H1 (cell line): ENCODE data around the gene CCDC179. TPM values are rescaled to one million over a fixed set of nuclear protein-coding genes. Genes with fewer than 3 reads are reported as not detected.

Experiments
- CTCF ChIA-PET: fragments of 300-600 bp; sonication (Branson Sonifier 250); formaldehyde crosslinking; loops from one replicate; lab custom pipeline; 2021; ENCODE audit not compliant: partially characterized antibody; lab: Charles Lee
- POLR2A ChIA-PET: fragments of 300-600 bp; sonication (Branson Sonifier 250); formaldehyde crosslinking; loops from one replicate; lab custom pipeline; 2021; ENCODE audit warnings: inconsistent platforms; ENCODE audit not compliant: partially characterized antibody; lab: Charles Lee
- DNase-seq, 2 experiments: peaks; one replicate each; pipeline versions ENCODE4 v3.0.0 to v3.0.0-alpha.2; 2010 to 2022; ENCODE audit warnings: low spot score in 2 of 2, low read depth in 1 of 2, mixed read lengths in 1 of 2
- FAIRE-seq: peaks from 2 replicates; lab custom pipeline; 2011; peaks lifted over from hg19 to GRCh38; lab: Jason Lieb, UNC
- H2AFZ ChIP-seq: 2 replicates; pipeline ENCODE4 v1.8.1; 2012; ENCODE audit warnings: low read length, inconsistent platforms
- H2AK5ac ChIP-seq: 2 replicates; pipeline ENCODE4 v1.6.1; 2013; ENCODE audit warnings: low read depth, low read length
- H2BK120ac ChIP-seq: replicated peaks from 2 replicates; pipeline ENCODE3; 2013; ENCODE audit warnings: low read depth, low read length, inconsistent platforms
- H2BK12ac ChIP-seq: 2 replicates; pipeline ENCODE4 v1.6.1; 2013; ENCODE audit warnings: low read depth, low read length
- H2BK15ac ChIP-seq: 2 replicates; pipeline ENCODE4 v1.6.1; 2013; ENCODE audit warnings: low read length
- H2BK20ac ChIP-seq: 2 replicates; pipeline ENCODE4 v1.6.1; 2013; ENCODE audit warnings: low read length
- H2BK5ac ChIP-seq: 2 replicates; pipeline ENCODE4 v1.6.1; 2013; ENCODE audit warnings: low read depth, low read length
- H3K14ac ChIP-seq: 2 replicates; pipeline ENCODE4 v1.6.1; 2013; ENCODE audit warnings: inconsistent platforms; ENCODE audit not compliant: insufficient read length
- H3K18ac ChIP-seq: 2 replicates; pipeline ENCODE4 v1.6.1; 2013; ENCODE audit warnings: low read length; ENCODE audit errors: extremely low read depth
- H3K23ac ChIP-seq: 2 replicates; pipeline ENCODE4 v1.6.1; 2013; ENCODE audit warnings: inconsistent platforms; ENCODE audit not compliant: insufficient read length
- H3K23me2 ChIP-seq: 2 replicates; pipeline ENCODE4 v1.6.1; 2013; ENCODE audit warnings: low read depth, low read length
- H3K27ac ChIP-seq: 2 replicates; pipeline ENCODE4 v1.6.1; 2011; ENCODE audit warnings: low read depth, low read length, inconsistent platforms
- H3K27me3 ChIP-seq, 4 experiments: replicated peaks in 1 of 4; 1 replicate in 1 of 4; 2 replicates in 3 of 4; pipeline versions ENCODE4 v1.6.1 to v1.8.1; 2011 to 2013; ENCODE audit warnings: low read length in 3 of 4, mild to moderate bottlenecking in 3 of 4, inconsistent platforms in 2 of 4, mixed read lengths in 2 of 4, moderate library complexity in 1 of 4; ENCODE audit not compliant: control insufficient read depth in 3 of 4, insufficient read depth in 3 of 4; ENCODE audit errors: extremely low read depth in 1 of 4
- H3K36me3 ChIP-seq, 4 experiments: 2 replicates each; pipeline versions ENCODE4 v1.6.1 to v1.8.1; 2011 to 2013; ENCODE audit warnings: mild to moderate bottlenecking in 4 of 4, low read length in 3 of 4, moderate library complexity in 2 of 4, control low read depth in 1 of 4, inconsistent platforms in 1 of 4; ENCODE audit not compliant: insufficient read depth in 4 of 4, control insufficient read depth in 2 of 4
- H3K4ac ChIP-seq: replicated peaks from 2 replicates; pipeline ENCODE3; 2013; ENCODE audit warnings: low read length, low read depth, mixed read lengths, inconsistent platforms; ENCODE audit not compliant: insufficient read length
- H3K4me1 ChIP-seq, 4 experiments: replicated peaks in 1 of 4; 1 replicate in 1 of 4; 2 replicates in 3 of 4; pipeline versions ENCODE4 v1.6.1 to v1.8.1; 2011 to 2013; ENCODE audit warnings: low read length in 3 of 4, inconsistent platforms in 2 of 4, mixed read lengths in 1 of 4; ENCODE audit not compliant: insufficient read depth in 4 of 4, control insufficient read depth in 3 of 4
- H3K4me2 ChIP-seq, 2 experiments: 2 replicates each; pipeline versions ENCODE4 v1.6.1 to v1.8.1; 2011 to 2013; ENCODE audit warnings: low read depth in 2 of 2, low read length in 2 of 2, control low read depth in 1 of 2, inconsistent platforms in 1 of 2, mild to moderate bottlenecking in 1 of 2; ENCODE audit not compliant: insufficient read depth in 1 of 2
- H3K4me3 ChIP-seq, 4 experiments: fragments of 200-600, 300-600 bp in 1 of 4; sonication (generic), shearing (Covaris generic), sonication (Bioruptor Twin) in 1 of 4; 2 replicates each; pipeline versions ENCODE4 v1.5.1 to v1.8.1; 2011 to 2016; ENCODE audit warnings: low read length in 4 of 4, low read depth in 3 of 4, control low read depth in 2 of 4, inconsistent platforms in 2 of 4, mild to moderate bottlenecking in 2 of 4, mixed read lengths in 1 of 4, moderate library complexity in 1 of 4; ENCODE audit not compliant: insufficient read depth in 2 of 4; ENCODE audit errors: extremely low read depth in 1 of 4
- H3K56ac ChIP-seq: replicated peaks from 2 replicates; pipeline ENCODE3; 2013; ENCODE audit warnings: low read depth, mild to moderate bottlenecking, mixed read lengths, low read length, inconsistent platforms; ENCODE audit not compliant: insufficient read length
- H3K79me1 ChIP-seq: 2 replicates; pipeline ENCODE4 v1.6.1; 2013; ENCODE audit warnings: low read depth, low read length, control low read depth
- H3K79me2 ChIP-seq, 2 experiments: 2 replicates each; pipeline versions ENCODE4 v1.6.1 to v1.8.1; 2012 to 2013; ENCODE audit warnings: low read length in 2 of 2, mild to moderate bottlenecking in 2 of 2, inconsistent platforms in 1 of 2; ENCODE audit not compliant: insufficient read depth in 2 of 2, control insufficient read depth in 1 of 2
- H3K9ac ChIP-seq, 4 experiments: replicated peaks in 1 of 4; 1 replicate in 1 of 4; 2 replicates in 3 of 4; pipeline versions ENCODE4 v1.6.1 to v1.8.1; 2011 to 2013; ENCODE audit warnings: low read depth in 3 of 4, low read length in 3 of 4, control low read depth in 2 of 4, mild to moderate bottlenecking in 2 of 4, moderate library complexity in 2 of 4, inconsistent platforms in 1 of 4; ENCODE audit errors: extremely low read depth in 1 of 4
- H3K9me3 ChIP-seq, 2 experiments: 2 replicates each; pipeline versions ENCODE4 v1.6.1 to v1.8.1; 2012 to 2013; ENCODE audit warnings: mild to moderate bottlenecking in 2 of 2, moderate library complexity in 2 of 2, control low read depth in 1 of 2, inconsistent platforms in 1 of 2, low read depth in 1 of 2, low read length in 1 of 2, mixed read lengths in 1 of 2; ENCODE audit not compliant: insufficient read depth in 2 of 2
- H4K20me1 ChIP-seq, 2 experiments: replicated peaks in 1 of 2; 2 replicates each; pipeline versions ENCODE3 to v1.8.1; 2011 to 2013; ENCODE audit warnings: inconsistent platforms in 2 of 2, low read length in 2 of 2, mild to moderate bottlenecking in 1 of 2; ENCODE audit not compliant: insufficient read depth in 2 of 2, control insufficient read depth in 1 of 2
- H4K5ac ChIP-seq: 2 replicates; pipeline ENCODE4 v1.6.1; 2013; ENCODE audit warnings: low read length, low read depth, mixed read lengths, inconsistent platforms; ENCODE audit not compliant: insufficient read length
- H4K8ac ChIP-seq: 2 replicates; pipeline ENCODE4 v1.8.0; 2013; ENCODE audit warnings: mild to moderate bottlenecking, moderate library complexity, low read length, inconsistent platforms; ENCODE audit not compliant: insufficient read depth; ENCODE audit errors: extremely low read depth
- H4K91ac ChIP-seq: replicated peaks from 2 replicates; pipeline ENCODE3; 2013; ENCODE audit warnings: low read length, mixed read lengths, inconsistent platforms; ENCODE audit not compliant: insufficient read length
- BACH1 ChIP-seq: IDR thresholded peaks from 2 replicates; pipeline ENCODE4 v1.6.1; 2012; ENCODE audit warnings: low read length, improper control_type of control experiment
- EP300 ChIP-seq, 2 experiments: IDR thresholded peaks; 1 replicate in 1 of 2; 2 replicates in 1 of 2; pipeline ENCODE4 v1.6.1; 2011 to 2012; ENCODE audit warnings: low read depth in 2 of 2, low read length in 2 of 2, mild to moderate bottlenecking in 2 of 2, borderline replicate concordance in 1 of 2, inconsistent platforms in 1 of 2, moderate library complexity in 1 of 2
- POLR2AphosphoS5 ChIP-seq: IDR thresholded peaks from 2 replicates; pipeline ENCODE4 v1.6.1; 2011; ENCODE audit warnings: low read depth, low read length
- TBP ChIP-seq: IDR thresholded peaks from 2 replicates; pipeline ENCODE4 v1.6.1; 2011; ENCODE audit warnings: low read depth, low read length, improper control_type of control experiment
- WGBS, 2 experiments: shearing (Covaris generic) in 1 of 2; methylation state at CpG; one replicate each; pipeline versions ENCODE4 v1.1.6 to v1.1.7; 2013 to 2015; ENCODE audit warnings: low lambda C conversion rate in 2 of 2, mixed read lengths in 2 of 2, inconsistent platforms in 1 of 2, low coverage in 1 of 2, missing lambda C conversion rate in 1 of 2; ENCODE audit not compliant: insufficient replicate concordance in 2 of 2, insufficient coverage in 1 of 2, insufficient read length in 1 of 2; ENCODE audit errors: extremely low coverage in 1 of 2, missing lambda C conversion rate in 1 of 2; 5-methylcytosine and 5-hydroxymethylcytosine counted together
- polyA plus RNA-seq, 7 experiments: library from polyadenylated mRNA; depleted of rRNA in 3 of 7; stranded (reverse) in 5 of 7; unstranded in 2 of 7; fragments of >200 nt in 5 of 7; fragments of 200-250 nt in 2 of 7; gene quantifications; 1 replicate in 5 of 7; 2 replicates in 1 of 7; 4 replicates in 1 of 7; pipeline versions ENCODE4 v1.2.1 to v1.2.3, GENCODE V29; 2011 to 2013; ENCODE audit warnings: missing spikeins in 2 of 7, mixed read lengths in 2 of 7
- total RNA-seq: library from RNA; stranded (reverse); fragmentation: NEBNext Ultra II Directional; extraction: Animal tissue kit (Norgen Biotek cat#: 25700); gene quantifications from 2 replicates; pipeline ENCODE4 v1.2.1, GENCODE V29; 2021
- TF ChIP-seq, protein P1 (sequence below): IDR thresholded peaks from 2 replicates; pipeline ENCODE4 v1.6.1; 2012; ENCODE audit warnings: inconsistent platforms

The CCDC179 gene
- total and polyA plus RNA-seq, 2 of the 8 experiments (the other 6 are each of a cell fraction or from before 2014, with no cell fraction given): not detected

DNA sequence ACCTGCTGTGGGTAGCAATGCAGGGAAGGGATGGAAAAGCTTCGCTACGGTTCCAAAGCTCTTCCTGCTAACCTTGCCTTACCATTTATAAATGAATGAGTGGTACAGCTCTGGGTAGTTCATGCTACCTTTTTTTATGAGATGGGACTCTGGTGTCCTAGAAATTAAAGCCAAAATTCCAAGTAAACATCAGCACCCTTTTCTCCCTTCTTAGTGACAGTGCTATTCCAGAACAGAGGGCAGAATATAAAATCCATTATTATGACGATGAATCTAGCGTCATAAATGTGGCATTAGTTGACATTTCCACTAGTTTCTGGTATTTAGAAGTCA lies 30.2 kb downstream of the CCDC179 start:
- no peak overlapping the region for H3K4ac ChIP-seq
- 0 out of 2 replicates have a peak, but pooled peaks have one; percentile 8 for TF ChIP-seq TBP
- TF ChIP-seq POLR2AphosphoS5: no peak
- TF ChIP-seq BACH1: peak; percentile 78; the same call in 1 of the 2 replicates
- TF ChIP-seq, protein P1, sequence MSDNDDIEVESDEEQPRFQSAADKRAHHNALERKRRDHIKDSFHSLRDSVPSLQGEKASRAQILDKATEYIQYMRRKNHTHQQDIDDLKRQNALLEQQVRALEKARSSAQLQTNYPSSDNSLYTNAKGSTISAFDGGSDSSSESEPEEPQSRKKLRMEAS: no peak
- TF ChIP-seq EP300 (IDR thresholded peaks at IDR 0.05; ENCODE audit: borderline replicate concordance in 1 of 2, low read depth in 2 of 2, low read length in 2 of 2): no peak
- TF ChIP-seq, all 59 proteins: peak for 2
- Histone ChIP-seq H3K79me1 (no peaks in the 10 kb centered on the region), H3K79me2 (no peaks in the 10 kb centered on the region), H3K4me2 (peak overlapping the region in 1 of 2 experiments; percentile 36; a peak in 2 of 4 replicates), H4K8ac (no peak overlapping the region), H3K36me3 (no peaks in the 10 kb centered on the region), H2BK15ac (no peak overlapping the region), H3K4me3 (peak overlapping the region in 1 of 4 experiments; percentile 46; a peak in 2 of 8 replicates), H4K20me1 (no peaks in the 10 kb centered on the region), H3K9ac (no peak overlapping the region), H3K4me1 (peaks cover 0 to 4% (median 0%) of the 10 kb centered on the region in 4 experiments; a peak in 1 of 7 replicates), H3K9me3 (no peaks in the 10 kb centered on the region), H2AK5ac (no peak overlapping the region), H2AFZ (no peak overlapping the region), H2BK120ac (peak overlapping the region; percentile 22), H2BK12ac (no peak overlapping the region), H2BK5ac (no peak overlapping the region), H2BK20ac (no peak overlapping the region), H4K5ac (no peak overlapping the region), H3K18ac (no peak overlapping the region), H3K23ac (no peak overlapping the region), H3K27ac (no peak overlapping the region), H3K56ac (no peak overlapping the region), H3K27me3 (0 out of 7 replicates have a peak, but pooled peaks cover 0 to 2% (median 0%) of the 10 kb centered on the region in 4 experiments), H3K14ac (no peak overlapping the region), H3K23me2 (no peaks in the 10 kb centered on the region; the same call in 1 of the 2 replicates), H4K91ac (no peak overlapping the region)
- ChIA-PET POLR2A (interaction anchor here (1.5 kb wide), 1 partner anchor 301 kb away, joined by 3 read pairs; no protein-coding TSS in a partner anchor), CTCF (interaction anchor here (0.9 to 1.2 kb wide), 3 partner anchors 14 to 472 kb away, joined by 3 read pairs; no protein-coding TSS in a partner anchor)
- 24% methylated on average over 4 of the region's 4 CpGs; no CpG with 5 or more reads in 1 of the 2 experiments for WGBS, 2 experiments
- DNase-seq (no peak), FAIRE-seq (no peak)
